Ovary (tissue), 3 donors: ENCODE data around the gene ABHD15.

Source experiments
- CTCF ChIP-seq, 3 donors: fragments of 450-650 bp in 2 of 3; fragments of 200-600 bp in 1 of 3; IDR thresholded peaks; one replicate each; pipeline versions ENCODE4 v1.5.1 to v1.8.0; 2016 to 2022; ENCODE audit warnings: antibody characterized with exemption in 3 of 3, mild to moderate bottlenecking in 1 of 3
- EP300 ChIP-seq: sonication (generic); formaldehyde crosslinking; IDR thresholded peaks from one replicate; pipeline ENCODE4 v1.6.1; 2017; ENCODE audit warnings: antibody characterized with exemption
- POLR2A ChIP-seq: fragments of 450-650 bp; IDR thresholded peaks from one replicate; pipeline ENCODE4 v1.6.1; 2017; ENCODE audit warnings: antibody characterized with exemption, mild to moderate bottlenecking, moderate library complexity
- donor health status: DM: no; HTN: no; CAD: no.

DNA sequence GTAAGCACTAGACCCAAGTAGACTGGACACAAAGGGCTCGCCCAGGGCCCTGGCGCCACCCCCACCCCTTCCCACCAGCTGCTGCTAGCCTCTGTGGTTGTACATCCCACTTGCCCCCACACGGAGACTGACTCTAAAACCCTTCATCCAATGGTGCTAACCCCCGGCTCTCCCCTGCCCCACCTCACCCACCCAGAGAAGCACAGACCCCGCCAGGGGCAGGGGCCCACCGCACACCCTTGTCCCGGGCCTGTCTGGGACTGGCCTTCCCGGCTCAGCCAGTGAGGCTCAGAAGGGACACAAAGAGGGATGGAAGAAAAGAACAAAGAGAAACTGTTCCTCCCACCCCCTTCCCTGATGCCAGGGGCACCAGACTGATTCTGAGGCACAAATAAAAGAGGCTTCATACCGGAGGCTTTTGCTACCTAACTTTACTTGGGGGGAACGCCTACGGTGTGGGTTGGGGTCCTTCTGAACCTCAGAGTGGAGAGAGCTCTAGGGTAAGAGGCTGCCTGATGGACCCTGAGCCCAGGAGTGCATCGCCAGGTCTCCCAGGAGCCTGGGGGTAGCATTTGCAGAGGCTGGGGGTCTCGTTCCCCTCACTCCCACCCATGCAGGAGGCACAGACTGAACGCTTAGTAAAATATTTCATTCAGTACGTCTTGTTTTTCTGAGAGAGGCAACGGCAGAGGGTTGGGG lies 47.7 kb upstream of the ABHD15 start:
- TF ChIP-seq CTCF (IDR thresholded peaks at IDR 0.05), result no peak
- no peak for TF ChIP-seq EP300
- no peak for TF ChIP-seq POLR2A
